NCI-H2171 (cell line): ENCODE results near the gene BLOC1S3.
A peak's percentile ranks its signal among the peaks of the same experiment; 100 is the strongest.

Source experiments
- DNase-seq: peaks from one replicate; lab custom pipeline; 2025; lab: John Stamatoyannopoulos, UW

BLOC1S3 gene

GRCh38 chr19:45178262-45179071, at the start of gene BLOC1S3:
TSS of gene BLOC1S3 (plus strand) at chr19:45178784. CDS start at chr19:45179297, 513 bp downstream.
- DNase-seq = peak; percentile 99

- no peak for DNase-seq
These were observed 49.8 kb upstream of the BLOC1S3 start for GRCh38 chr19:45128806-45129205.

GRCh38 chr19:45130236-45130635, 48.3 kb upstream of the BLOC1S3 start:
- no peak for DNase-seq

- DNase-seq = peak; percentile 95
These were observed 47.5 kb upstream of the BLOC1S3 start for GRCh38 chr19:45130888-45131615.

GRCh38 chr19:45133661-45134060, 44.9 kb upstream of the BLOC1S3 start:
- DNase-seq = no peak

GRCh38 chr19:45135176-45135885, 43.3 kb upstream of the BLOC1S3 start:
- DNase-seq = no peak

- DNase-seq = no peak
These were observed 41.9 kb upstream of the BLOC1S3 start for GRCh38 chr19:45136507-45137178.

GRCh38 chr19:45137179-45137761, 41.3 kb upstream of the BLOC1S3 start:
- no peak for DNase-seq

GRCh38 chr19:45138303-45138751, 40.3 kb upstream of the BLOC1S3 start:
- DNase-seq = no peak

- no peak for DNase-seq
These were observed 39.1 kb upstream of the BLOC1S3 start for GRCh38 chr19:45139286-45140143.

GRCh38 chr19:45140144-45140503, 38.5 kb upstream of the BLOC1S3 start:
- no peak for DNase-seq

GRCh38 chr19:45140533-45140932, 38.1 kb upstream of the BLOC1S3 start:
- DNase-seq = no peak

GRCh38 chr19:45141203-45141900, 37.2 kb upstream of the BLOC1S3 start:
- no peak for DNase-seq

GRCh38 chr19:45142016-45142725, 36.4 kb upstream of the BLOC1S3 start:
- DNase-seq = no peak

- DNase-seq = no peak
These were observed 35.9 kb upstream of the BLOC1S3 start for GRCh38 chr19:45142726-45143110.

GRCh38 chr19:45144431-45145269, 33.9 kb upstream of the BLOC1S3 start:
- no peak for DNase-seq

GRCh38 chr19:45145270-45146189, 33.1 kb upstream of the BLOC1S3 start:
- DNase-seq = no peak
